ENCODE measurements around the gene MYOZ3. TPM values are rescaled to one million over a fixed set of nuclear protein-coding genes. Genes with fewer than 3 reads are reported as not detected.

MYOZ3 gene
- total RNA-seq, 4 donors from 2014 or later: 0.10 TPM; not detected in 3

DNA sequence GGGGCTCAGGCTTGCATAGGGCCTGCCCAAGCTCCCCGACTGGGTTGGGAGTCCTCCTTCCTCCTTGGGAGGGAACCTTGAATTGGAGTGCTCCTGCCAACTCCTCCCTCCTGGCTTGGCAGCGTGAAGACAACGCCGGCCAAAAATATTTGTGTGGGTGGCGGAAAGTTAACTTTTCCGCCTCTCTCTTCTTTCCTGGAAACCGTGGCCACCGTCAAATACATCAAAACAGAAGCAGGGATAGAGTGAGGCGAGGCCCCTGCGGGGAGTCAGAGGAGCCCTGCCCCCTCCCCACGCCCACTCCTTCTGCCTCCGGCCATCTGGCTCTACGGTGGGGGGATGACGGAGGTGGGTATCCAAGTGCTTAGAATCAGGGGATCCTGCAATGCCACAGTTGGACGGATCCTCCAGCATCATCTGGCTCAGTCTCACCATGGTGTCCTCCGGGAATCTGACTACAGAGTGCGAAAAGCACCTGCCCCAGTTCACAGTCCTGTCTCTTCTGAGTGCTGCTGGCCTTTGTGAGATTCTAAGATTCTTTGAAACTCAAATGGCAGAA is 45.8 kb upstream of the MYOZ3 start:
- no peak for DNase-seq (ENCODE audit: low spot score in 2 of 2)

DNA sequence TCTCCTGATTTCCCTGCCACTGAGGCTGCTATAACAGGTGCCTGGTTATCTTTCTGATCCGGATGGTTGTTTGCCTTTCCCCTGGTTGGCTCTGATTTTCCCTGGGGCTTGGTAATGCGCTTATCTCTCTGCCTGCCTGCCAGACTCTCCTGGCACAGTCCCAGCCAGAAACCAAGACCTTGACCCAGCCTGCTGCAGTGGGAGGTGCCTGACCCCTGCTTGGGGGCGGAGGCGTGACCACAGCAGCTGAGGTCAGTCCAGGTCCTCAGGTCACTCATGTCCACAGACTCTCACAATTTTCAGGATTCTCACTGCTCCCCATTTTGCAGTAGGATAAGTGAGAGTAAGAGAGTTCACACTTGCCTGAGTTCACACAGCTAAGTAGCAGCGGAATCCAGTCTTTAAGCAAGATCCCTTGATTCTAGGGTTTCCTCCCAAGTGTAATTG is 45.0 kb upstream of the MYOZ3 start:
- intact Hi-C loops (cut with DNase I; ENCODE audit: low total_unique reads): no loop called here
- no peak for TF ChIP-seq POLR2A (IDR thresholded peaks at IDR 0.05)
- TF ChIP-seq, protein P1, sequence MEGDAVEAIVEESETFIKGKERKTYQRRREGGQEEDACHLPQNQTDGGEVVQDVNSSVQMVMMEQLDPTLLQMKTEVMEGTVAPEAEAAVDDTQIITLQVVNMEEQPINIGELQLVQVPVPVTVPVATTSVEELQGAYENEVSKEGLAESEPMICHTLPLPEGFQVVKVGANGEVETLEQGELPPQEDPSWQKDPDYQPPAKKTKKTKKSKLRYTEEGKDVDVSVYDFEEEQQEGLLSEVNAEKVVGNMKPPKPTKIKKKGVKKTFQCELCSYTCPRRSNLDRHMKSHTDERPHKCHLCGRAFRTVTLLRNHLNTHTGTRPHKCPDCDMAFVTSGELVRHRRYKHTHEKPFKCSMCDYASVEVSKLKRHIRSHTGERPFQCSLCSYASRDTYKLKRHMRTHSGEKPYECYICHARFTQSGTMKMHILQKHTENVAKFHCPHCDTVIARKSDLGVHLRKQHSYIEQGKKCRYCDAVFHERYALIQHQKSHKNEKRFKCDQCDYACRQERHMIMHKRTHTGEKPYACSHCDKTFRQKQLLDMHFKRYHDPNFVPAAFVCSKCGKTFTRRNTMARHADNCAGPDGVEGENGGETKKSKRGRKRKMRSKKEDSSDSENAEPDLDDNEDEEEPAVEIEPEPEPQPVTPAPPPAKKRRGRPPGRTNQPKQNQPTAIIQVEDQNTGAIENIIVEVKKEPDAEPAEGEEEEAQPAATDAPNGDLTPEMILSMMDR (IDR thresholded peaks at IDR 0.05): no peak
- H3K4me3 ChIP-seq (ENCODE audit: low read depth, poor library complexity, severe bottlenecking): no peak overlapping the region
- DNase-seq (ENCODE audit: low spot score in 2 of 2): no peak
- WGBS, 2 donors: 34 to 37% methylated on average over 5 of the region's 5 CpGs

More for the DNA sequence above, 45.8 kb upstream of the MYOZ3 start:
- WGBS, 2 donors: 10 to 21% methylated on average over 17 of the region's 17 CpGs
- H3K4me3 ChIP-seq (ENCODE audit: low read depth, poor library complexity, severe bottlenecking): no peak overlapping the region
- intact Hi-C loops (cut with DNase I; ENCODE audit: low total_unique reads): no loop called here
- TF ChIP-seq POLR2A (IDR thresholded peaks at IDR 0.05): no peak
- TF ChIP-seq, protein P1 (IDR thresholded peaks at IDR 0.05): no peak

GRCh38 chr5:150616506-150616905 is 44.5 kb upstream of the MYOZ3 start:
- intact Hi-C loops (cut with DNase I; ENCODE audit: low total_unique reads): no loop called here
- no peak overlapping the region for H3K4me3 ChIP-seq (ENCODE audit: low read depth, poor library complexity, severe bottlenecking)
- TF ChIP-seq, protein P1 (IDR thresholded peaks at IDR 0.05): no peak
- no peak for TF ChIP-seq POLR2A (IDR thresholded peaks at IDR 0.05)
- no peak for DNase-seq (ENCODE audit: low spot score in 2 of 2)
- 80 to 82% methylated on average over 1 of the region's 1 CpG for WGBS, 2 donors

DNA sequence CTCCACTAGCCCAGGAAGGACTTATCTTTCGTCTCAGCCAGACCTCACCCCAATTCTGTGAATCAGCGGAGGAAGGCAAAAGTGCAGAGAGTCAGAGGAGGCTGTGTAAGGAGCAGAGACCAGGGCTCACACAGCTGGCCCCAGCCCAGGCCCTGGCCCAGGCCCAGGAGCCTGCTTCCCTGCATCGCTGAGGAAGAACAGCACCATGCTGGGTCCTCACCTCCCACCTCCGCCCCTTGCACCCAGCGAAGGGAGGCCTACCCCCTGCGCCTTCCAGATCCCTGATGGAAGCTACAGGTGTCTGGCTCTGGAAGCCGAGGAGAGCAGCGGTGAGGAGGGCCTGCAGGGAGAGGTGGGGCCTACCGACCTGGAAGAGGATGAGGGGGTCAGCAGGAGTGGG is 42.9 kb upstream of the MYOZ3 start:
- no peak for DNase-seq (ENCODE audit: low spot score in 2 of 2)

DNA sequence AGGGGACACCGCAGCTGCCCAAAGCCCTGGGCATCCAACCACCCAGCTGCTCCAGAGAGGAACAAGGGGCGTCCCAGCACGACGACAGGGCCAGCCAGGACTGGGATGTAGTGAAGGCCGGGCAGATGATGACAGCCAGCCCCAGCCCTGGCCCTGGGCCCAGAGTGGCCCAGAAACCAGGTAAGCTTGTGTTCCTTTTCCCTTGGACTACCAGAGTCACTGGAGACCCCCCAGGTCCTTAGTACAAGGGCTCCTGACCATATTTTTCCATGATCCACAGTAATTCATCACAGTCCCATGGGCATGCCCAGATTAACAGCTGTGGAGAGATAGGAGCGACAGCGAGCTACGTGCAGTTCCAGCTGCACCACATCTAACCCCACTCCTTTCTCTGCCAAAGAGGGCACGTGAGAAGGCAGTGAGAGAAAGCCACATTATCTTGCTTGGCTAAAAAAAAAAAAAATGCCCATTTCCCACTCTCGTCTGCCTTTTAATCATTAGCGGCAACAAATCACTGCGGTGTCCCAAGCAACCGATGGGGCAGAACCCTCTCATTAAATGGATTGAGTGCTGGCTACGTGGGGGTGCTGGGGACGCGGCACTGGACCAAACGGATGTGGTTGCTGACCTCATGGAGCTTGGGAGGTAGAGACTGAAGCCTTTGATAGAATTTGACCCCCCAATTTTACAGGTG is 42.3 kb upstream of the MYOZ3 start:
- no peak for DNase-seq (ENCODE audit: low spot score in 2 of 2)
- TF ChIP-seq, protein P1 (IDR thresholded peaks at IDR 0.05): no peak
- TF ChIP-seq POLR2A (IDR thresholded peaks at IDR 0.05): no peak

More for the DNA sequence above, 42.9 kb upstream of the MYOZ3 start:
- intact Hi-C loops (cut with DNase I; ENCODE audit: low total_unique reads): no loop called here
- H3K4me3 ChIP-seq (ENCODE audit: low read depth, poor library complexity, severe bottlenecking): no peak overlapping the region
- 82 to 89% methylated on average over 6 to 9 of the region's 9 CpGs for WGBS, 2 donors
- no peak for TF ChIP-seq POLR2A (IDR thresholded peaks at IDR 0.05)
- TF ChIP-seq, protein P1 (IDR thresholded peaks at IDR 0.05): no peak

More for the DNA sequence above, 42.3 kb upstream of the MYOZ3 start:
- intact Hi-C loops (cut with DNase I; ENCODE audit: low total_unique reads): no loop called here
- 68 to 80% methylated on average over 17 of the region's 17 CpGs for WGBS, 2 donors
- H3K4me3 ChIP-seq (ENCODE audit: low read depth, poor library complexity, severe bottlenecking): no peak overlapping the region

All from lower leg skin (tissue), 4 donors.